Measurements from ENCODE around the gene AGFG2. TPM values are rescaled to one million over a fixed set of nuclear protein-coding genes. Genes with fewer than 3 reads are reported as not detected.

Gene AGFG2
- 11.6 and 13.3 TPM in 2 replicates for total RNA-seq
- long read RNA-seq = 0 reads

GRCh38 chr7:100538654-100539435, at the start of gene AGFG2:
TSS of gene AGFG2 (plus strand) at chr7:100539203. CDS start at chr7:100539347, 144 bp downstream.
- DNase-seq (ENCODE audit: low read depth, low spot score) = peak; percentile 99
- no peaks in the 10 kb centered on the region for H3K36me3 Mint-ChIP-seq (ENCODE audit: low read depth)
- H3K4me1 Mint-ChIP-seq = peaks cover 26% of the 10 kb centered on the region
- TF ChIP-seq, protein P1, sequence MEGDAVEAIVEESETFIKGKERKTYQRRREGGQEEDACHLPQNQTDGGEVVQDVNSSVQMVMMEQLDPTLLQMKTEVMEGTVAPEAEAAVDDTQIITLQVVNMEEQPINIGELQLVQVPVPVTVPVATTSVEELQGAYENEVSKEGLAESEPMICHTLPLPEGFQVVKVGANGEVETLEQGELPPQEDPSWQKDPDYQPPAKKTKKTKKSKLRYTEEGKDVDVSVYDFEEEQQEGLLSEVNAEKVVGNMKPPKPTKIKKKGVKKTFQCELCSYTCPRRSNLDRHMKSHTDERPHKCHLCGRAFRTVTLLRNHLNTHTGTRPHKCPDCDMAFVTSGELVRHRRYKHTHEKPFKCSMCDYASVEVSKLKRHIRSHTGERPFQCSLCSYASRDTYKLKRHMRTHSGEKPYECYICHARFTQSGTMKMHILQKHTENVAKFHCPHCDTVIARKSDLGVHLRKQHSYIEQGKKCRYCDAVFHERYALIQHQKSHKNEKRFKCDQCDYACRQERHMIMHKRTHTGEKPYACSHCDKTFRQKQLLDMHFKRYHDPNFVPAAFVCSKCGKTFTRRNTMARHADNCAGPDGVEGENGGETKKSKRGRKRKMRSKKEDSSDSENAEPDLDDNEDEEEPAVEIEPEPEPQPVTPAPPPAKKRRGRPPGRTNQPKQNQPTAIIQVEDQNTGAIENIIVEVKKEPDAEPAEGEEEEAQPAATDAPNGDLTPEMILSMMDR (conservative IDR thresholded peaks at IDR 0.05) = no peak
- H3K27ac Mint-ChIP-seq (ENCODE audit: unreplicated experiment) = peak within 1 kb of the TSS; percentile 63
- H3K4me3 Mint-ChIP-seq = peak within 1 kb of the TSS; percentile 93
- H3K27me3 Mint-ChIP-seq (ENCODE audit: low read depth) = no peaks in the 10 kb centered on the region
- H3K9me3 Mint-ChIP-seq = no peaks in the 10 kb centered on the region

- no peaks in the 10 kb centered on the region for H3K27me3 Mint-ChIP-seq (ENCODE audit: low read depth)
- H3K36me3 Mint-ChIP-seq (ENCODE audit: low read depth) = no peaks in the 10 kb centered on the region
- no peaks in the 10 kb centered on the region for H3K9me3 Mint-ChIP-seq
- peaks cover 48% of the 10 kb centered on the region for H3K4me1 Mint-ChIP-seq
- H3K4me3 Mint-ChIP-seq = peak overlapping the region; percentile 50
- TF ChIP-seq, protein P1 (conservative IDR thresholded peaks at IDR 0.05) = no peak
- peak overlapping the region; percentile 94 for H3K27ac Mint-ChIP-seq (ENCODE audit: unreplicated experiment)
- peak; percentile 91 for DNase-seq (ENCODE audit: low read depth, low spot score)
Measured at GRCh38 chr7:100489824-100490223, 49.2 kb upstream of the AGFG2 start.

DNA sequence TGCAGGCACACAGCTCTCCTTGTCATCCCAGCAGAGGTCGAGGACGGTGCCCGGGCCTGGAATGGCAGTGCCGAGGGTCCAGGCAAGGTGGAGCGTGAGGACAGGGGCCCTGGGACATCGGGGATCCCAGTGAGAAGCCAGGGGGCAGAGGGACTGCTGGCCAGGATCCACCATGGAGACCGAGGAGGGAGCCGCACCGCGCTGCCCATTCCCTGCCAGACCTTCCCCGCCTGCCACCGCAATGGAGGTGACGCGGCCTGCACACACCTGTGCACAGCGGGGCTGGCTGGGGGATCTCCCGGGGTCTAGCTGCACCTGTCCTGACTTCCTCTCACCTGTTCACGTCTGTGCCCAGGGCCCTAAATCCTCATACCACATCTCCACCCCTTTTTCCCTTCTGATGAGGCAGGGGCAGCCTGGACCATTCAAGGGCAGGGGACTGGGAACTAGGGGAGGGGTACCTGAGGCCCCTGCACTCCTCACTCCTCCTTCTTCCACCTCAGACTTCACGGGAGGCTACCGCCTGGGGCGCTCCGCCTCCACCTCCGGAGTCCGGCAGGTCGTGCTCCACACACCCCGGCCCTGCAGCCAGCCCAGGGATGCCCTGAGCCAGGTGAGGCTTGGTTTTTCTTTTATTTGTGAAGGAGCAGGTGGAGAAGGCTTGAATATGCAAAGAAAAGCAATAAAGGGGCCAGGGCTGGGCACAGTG, 48.4 kb upstream of the AGFG2 start:
- peaks cover 45% of the 10 kb centered on the region for H3K4me1 Mint-ChIP-seq
- TF ChIP-seq, protein P1 (conservative IDR thresholded peaks at IDR 0.05) = no peak
- H3K36me3 Mint-ChIP-seq (ENCODE audit: low read depth) = no peaks in the 10 kb centered on the region
- no peaks in the 10 kb centered on the region for H3K9me3 Mint-ChIP-seq
- H3K27me3 Mint-ChIP-seq (ENCODE audit: low read depth) = no peaks in the 10 kb centered on the region
- peak overlapping the region; percentile 85 for H3K27ac Mint-ChIP-seq (ENCODE audit: unreplicated experiment)
- H3K4me3 Mint-ChIP-seq = peak overlapping the region; percentile 50
- DNase-seq (ENCODE audit: low read depth, low spot score) = no peak

- H3K4me3 Mint-ChIP-seq = no peak overlapping the region
- H3K27me3 Mint-ChIP-seq (ENCODE audit: low read depth) = no peaks in the 10 kb centered on the region
- H3K9me3 Mint-ChIP-seq = no peaks in the 10 kb centered on the region
- no peak for DNase-seq (ENCODE audit: low read depth, low spot score)
- H3K4me1 Mint-ChIP-seq = peaks cover 40% of the 10 kb centered on the region
- H3K36me3 Mint-ChIP-seq (ENCODE audit: low read depth) = no peaks in the 10 kb centered on the region
- no peak overlapping the region for H3K27ac Mint-ChIP-seq (ENCODE audit: unreplicated experiment)
- TF ChIP-seq, protein P1 (conservative IDR thresholded peaks at IDR 0.05) = no peak
Measured at GRCh38 chr7:100491192-100491578, 47.8 kb upstream of the AGFG2 start.

DNA sequence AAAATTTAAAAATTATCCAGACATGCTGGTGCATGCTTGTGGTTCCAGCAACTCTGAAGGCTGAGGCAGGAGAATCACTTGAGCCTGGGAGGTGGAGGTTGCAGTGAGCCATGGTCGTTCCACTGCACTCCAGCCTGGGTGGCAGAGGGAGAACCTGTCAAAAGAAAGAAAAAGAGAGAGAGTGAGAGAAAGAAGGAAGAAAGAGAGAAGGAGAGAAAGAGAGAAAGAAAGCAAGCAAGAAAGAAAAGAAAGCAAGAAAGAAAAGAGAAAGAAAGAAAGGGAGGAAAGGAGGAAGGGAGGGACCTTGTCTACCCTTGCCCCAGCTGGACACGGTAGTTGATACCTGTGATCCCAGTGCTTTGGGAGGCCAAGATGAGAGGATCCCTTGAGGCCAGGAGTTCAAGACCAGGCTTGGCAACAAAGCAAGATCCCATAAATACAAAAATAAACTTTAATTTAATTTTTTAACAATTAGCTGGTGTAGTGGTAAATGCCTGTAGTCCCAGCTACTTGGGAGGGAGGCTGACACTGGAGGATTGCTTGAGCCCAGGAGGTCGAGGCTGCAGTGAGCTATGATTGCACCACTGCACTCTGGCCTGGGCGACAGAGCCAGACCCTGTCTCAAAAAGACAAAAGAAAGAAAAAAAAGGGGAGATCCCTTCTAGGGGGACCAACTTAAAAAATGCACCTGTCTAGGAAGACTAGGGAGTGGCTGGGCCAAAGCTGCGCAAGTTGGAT, 46.1 kb upstream of the AGFG2 start:
- no peak for DNase-seq (ENCODE audit: low read depth, low spot score)
- H3K4me3 Mint-ChIP-seq = peak overlapping the region; percentile 77

More for the DNA sequence above, 46.1 kb upstream of the AGFG2 start:
- H3K27ac Mint-ChIP-seq (ENCODE audit: unreplicated experiment) = no peak overlapping the region
- no peaks in the 10 kb centered on the region for H3K27me3 Mint-ChIP-seq (ENCODE audit: low read depth)
- peaks cover 32% of the 10 kb centered on the region for H3K4me1 Mint-ChIP-seq
- H3K36me3 Mint-ChIP-seq (ENCODE audit: low read depth) = no peaks in the 10 kb centered on the region
- no peaks in the 10 kb centered on the region for H3K9me3 Mint-ChIP-seq
- TF ChIP-seq, protein P1 (conservative IDR thresholded peaks at IDR 0.05) = peak; percentile 16

Measured in neural crest cell (in vitro differentiated cells).